Measurements from ENCODE around the gene PDILT.

- TF ChIP-seq CTCF (conservative IDR thresholded peaks at IDR 0.05; ENCODE audit: low read depth in 2 of 2), result no peak
- no peak for TF ChIP-seq POLR2AphosphoS5 (IDR thresholded peaks at IDR 0.05; ENCODE audit: low read depth)
- TF ChIP-seq EZH2phosphoT487 (IDR thresholded peaks at IDR 0.05; ENCODE audit: unreplicated experiment), result no peak
- TF ChIP-seq EZH2 (IDR thresholded peaks at IDR 0.05; ENCODE audit: low read depth, unreplicated experiment), result no peak
These were observed 22.2 kb downstream of the PDILT start for GRCh38 chr16:20382202-20382948.
